HL-60 (cell line): Measurements from ENCODE around the gene NUTM2F.
"Not testable (repeated sequence)": the region's sequence is repeated elsewhere in the genome, so short reads cannot be mapped to it uniquely, and the experiment has no call there.

ENCODE experiments used
- GABPA ChIP-seq: IDR thresholded peaks from 2 replicates; pipeline ENCODE4 v1.6.1; 2012; ENCODE audit warnings: low read depth
- TF ChIP-seq, protein P1 (sequence below): IDR thresholded peaks from one replicate; pipeline ENCODE4 v1.5.1; 2011; ENCODE audit warnings: low read length, control low read depth, inconsistent platforms; ENCODE audit not compliant: insufficient read depth

DNA sequence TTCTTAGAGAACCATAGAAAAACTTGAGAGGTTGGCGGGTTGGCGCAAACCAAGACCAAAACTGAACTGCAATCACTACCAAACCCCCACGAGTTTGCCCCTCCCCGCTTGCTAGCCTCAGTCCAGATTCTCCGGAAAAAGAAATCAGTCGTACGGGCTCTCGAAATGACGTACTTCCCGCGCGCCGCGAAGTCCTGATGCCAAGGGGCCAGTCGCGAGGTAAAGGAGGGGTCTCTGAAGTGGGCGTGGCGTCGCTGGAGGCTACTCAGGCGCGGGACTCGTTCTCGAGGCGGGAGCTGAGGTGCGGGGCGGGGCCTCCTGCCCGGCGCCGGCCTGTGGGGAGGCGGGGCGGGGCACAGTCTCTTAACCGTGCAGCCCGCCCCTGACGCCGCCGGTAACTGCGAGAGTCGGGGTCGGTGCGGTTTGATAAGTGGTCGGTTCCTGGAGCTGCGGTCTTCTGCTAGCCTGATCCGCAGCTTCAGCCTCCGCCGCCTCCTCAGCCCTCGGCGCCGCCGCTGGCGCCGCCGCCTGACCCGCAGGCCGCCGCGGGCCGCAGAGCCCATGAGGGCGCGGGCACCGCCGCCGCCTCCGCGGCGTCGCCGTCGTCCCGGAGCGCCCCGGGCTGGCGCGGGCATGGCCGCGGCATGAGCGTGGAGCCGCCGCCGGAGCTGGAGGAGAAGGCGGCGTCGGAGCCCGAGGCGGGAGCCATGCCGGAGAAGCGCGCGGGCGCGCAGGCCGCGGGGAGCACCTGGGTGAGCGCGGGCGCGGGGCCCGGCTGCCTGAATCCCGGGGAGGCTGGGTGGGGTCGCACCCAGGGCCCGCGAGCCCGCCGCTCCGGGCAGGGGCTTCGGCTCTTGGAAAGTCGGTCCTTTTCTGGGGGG is 46.0 kb upstream of the NUTM2F start:
- TF ChIP-seq, protein P1, sequence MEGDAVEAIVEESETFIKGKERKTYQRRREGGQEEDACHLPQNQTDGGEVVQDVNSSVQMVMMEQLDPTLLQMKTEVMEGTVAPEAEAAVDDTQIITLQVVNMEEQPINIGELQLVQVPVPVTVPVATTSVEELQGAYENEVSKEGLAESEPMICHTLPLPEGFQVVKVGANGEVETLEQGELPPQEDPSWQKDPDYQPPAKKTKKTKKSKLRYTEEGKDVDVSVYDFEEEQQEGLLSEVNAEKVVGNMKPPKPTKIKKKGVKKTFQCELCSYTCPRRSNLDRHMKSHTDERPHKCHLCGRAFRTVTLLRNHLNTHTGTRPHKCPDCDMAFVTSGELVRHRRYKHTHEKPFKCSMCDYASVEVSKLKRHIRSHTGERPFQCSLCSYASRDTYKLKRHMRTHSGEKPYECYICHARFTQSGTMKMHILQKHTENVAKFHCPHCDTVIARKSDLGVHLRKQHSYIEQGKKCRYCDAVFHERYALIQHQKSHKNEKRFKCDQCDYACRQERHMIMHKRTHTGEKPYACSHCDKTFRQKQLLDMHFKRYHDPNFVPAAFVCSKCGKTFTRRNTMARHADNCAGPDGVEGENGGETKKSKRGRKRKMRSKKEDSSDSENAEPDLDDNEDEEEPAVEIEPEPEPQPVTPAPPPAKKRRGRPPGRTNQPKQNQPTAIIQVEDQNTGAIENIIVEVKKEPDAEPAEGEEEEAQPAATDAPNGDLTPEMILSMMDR, result not testable (repeated sequence)
- peak; percentile 82 for TF ChIP-seq GABPA
